BLaER1 treated with 17β-estradiol and CSF1 and Interleukin-3, amounts not matched to agents 10 nM and 100 nM (cell line): Measurements from ENCODE around the gene IFT25.
"Not testable (repeated sequence)": the region's sequence is repeated elsewhere in the genome, so short reads cannot be mapped to it uniquely, and the experiment has no call there.

Source experiments
- H3K27ac ChIP-seq, 11 experiments: shearing (Covaris generic); formaldehyde crosslinking; 2 replicates each; pipeline ENCODE4 v1.8.1; 2022
- H3K27me3 ChIP-seq, 11 experiments: shearing (Covaris generic); formaldehyde crosslinking; 2 replicates each; pipeline ENCODE4 v1.8.1; 2022
- H3K36me3 ChIP-seq, 11 experiments: shearing (Covaris generic); formaldehyde crosslinking; 2 replicates each; pipeline ENCODE4 v1.8.1; 2022
- H3K4me1 ChIP-seq, 10 experiments: shearing (Covaris generic); formaldehyde crosslinking; 2 replicates each; pipeline ENCODE4 v1.8.1; 2022
- H3K4me2 ChIP-seq, 11 experiments: shearing (Covaris generic); formaldehyde crosslinking; 2 replicates each; pipeline ENCODE4 v1.8.1; 2022
- H3K4me3 ChIP-seq, 10 experiments: shearing (Covaris generic); formaldehyde crosslinking; 2 replicates each; pipeline ENCODE4 v1.8.1; 2022
- H3K9ac ChIP-seq, 11 experiments: shearing (Covaris generic); formaldehyde crosslinking; 2 replicates each; pipeline ENCODE4 v1.8.1; 2022
- H3K9me3 ChIP-seq, 11 experiments: shearing (Covaris generic); formaldehyde crosslinking; replicated peaks in 1 of 11; 2 replicates each; pipeline ENCODE4 v1.8.1; 2022
- H4K20me1 ChIP-seq, 11 experiments: shearing (Covaris generic); formaldehyde crosslinking; 2 replicates each; pipeline ENCODE4 v1.8.1; 2022
- Cebpa-rat ChIP-seq, 11 experiments: shearing (Covaris generic); IDR thresholded peaks; 2 replicates each; pipeline ENCODE4 v1.8.1; 2022

IFT25 gene

GRCh38 chr1:53889304-53890298 lies 55.9 kb downstream of the IFT25 start, which contains the start of gene YIPF1:
TSS of gene YIPF1 (minus strand) at chr1:53889797. CDS start at chr1:53888937, 860 bp downstream.
- peak within 1 kb of the TSS; percentile 71 to 96 (median 84) for H3K4me2 ChIP-seq
- H3K27me3 ChIP-seq = no peaks in the 10 kb centered on the region
- H3K27ac ChIP-seq = peak within 1 kb of the TSS; percentile 63 to 90 (median 84); a peak in 21 of 22 replicates
- no peaks in the 10 kb centered on the region for H3K9me3 ChIP-seq
- peaks cover 0 to 2% (median 0%) of the 10 kb centered on the region in 11 experiments; a peak in 1 of 22 replicates for H4K20me1 ChIP-seq
- TF ChIP-seq Cebpa-rat (IDR thresholded peaks at IDR 0.05) = no peak
- peak within 1 kb of the TSS; percentile 79 to 94 (median 88) for H3K4me3 ChIP-seq
- H3K4me1 ChIP-seq = peaks cover 38 to 62% (median 45%) of the 10 kb centered on the region in 10 experiments
- H3K36me3 ChIP-seq = peaks cover 2 to 38% (median 8%) of the 10 kb centered on the region in 11 experiments; a peak in 12 of 22 replicates
- peak within 1 kb of the TSS; percentile 79 to 89 (median 86) for H3K9ac ChIP-seq

- Histone ChIP-seq H3K4me2 (peak overlapping the region; percentile 71 to 96 (median 84)), H3K27me3 (no peaks in the 10 kb centered on the region), H3K4me1 (peaks cover 38 to 53% (median 45%) of the 10 kb centered on the region in 10 experiments), H3K4me3 (peak overlapping the region; percentile 79 to 94 (median 88)), H3K27ac (peak overlapping the region; percentile 63 to 90 (median 84); a peak in 19 of 22 replicates), H3K9ac (peak overlapping the region; percentile 24 to 89 (median 86); a peak in 18 of 22 replicates), H3K9me3 (no peaks in the 10 kb centered on the region), H4K20me1 (peaks cover 0 to 3% (median 0%) of the 10 kb centered on the region in 11 experiments; a peak in 1 of 22 replicates), H3K36me3 (peaks cover 2 to 46% (median 10%) of the 10 kb centered on the region in 11 experiments; a peak in 12 of 22 replicates)
- TF ChIP-seq Cebpa-rat (IDR thresholded peaks at IDR 0.05) = no peak
These were observed 56.8 kb downstream of the IFT25 start for GRCh38 chr1:53888681-53889080.

- Histone ChIP-seq H3K4me1 (peaks cover 3 to 14% (median 9%) of the 10 kb centered on the region in 10 experiments), H4K20me1 (peaks cover 0 to 13% (median 0%) of the 10 kb centered on the region in 11 experiments; a peak in 5 of 22 replicates), H3K9me3 (peaks cover 0 to 10% (median 7%) of the 10 kb centered on the region in 11 experiments; a peak in 18 of 22 replicates), H3K36me3 (peaks cover 23 to 95% (median 41%) of the 10 kb centered on the region in 11 experiments)
- not testable (repeated sequence) for H3K27ac ChIP-seq, H3K4me2 ChIP-seq, H3K4me3 ChIP-seq, H3K27me3 ChIP-seq, H3K9ac ChIP-seq
These were observed 61.9 kb downstream of the IFT25 start for GRCh38 chr1:53883600-53883999.

- not testable (repeated sequence) for H3K4me3 ChIP-seq, H3K9ac ChIP-seq
- H4K20me1 ChIP-seq = peaks cover 0 to 13% (median 0%) of the 10 kb centered on the region in 11 experiments; a peak in 5 of 22 replicates
These were observed 63.6 kb downstream of the IFT25 start for GRCh38 chr1:53881853-53882252.

GRCh38 chr1:53878492-53879105 lies 66.9 kb downstream of the IFT25 start:
- Histone ChIP-seq H3K4me3 (no peak overlapping the region), H3K4me1 (no peaks in the 10 kb centered on the region), H3K27ac (no peak overlapping the region), H3K9ac (no peak overlapping the region), H4K20me1 (peaks cover 0 to 13% (median 0%) of the 10 kb centered on the region in 11 experiments; a peak in 4 of 22 replicates), H3K4me2 (no peak overlapping the region), H3K27me3 (no peaks in the 10 kb centered on the region), H3K36me3 (peaks cover 39 to 96% (median 70%) of the 10 kb centered on the region in 11 experiments), H3K9me3 (peaks cover 0 to 10% (median 7%) of the 10 kb centered on the region in 11 experiments; a peak in 18 of 22 replicates)
- TF ChIP-seq Cebpa-rat (IDR thresholded peaks at IDR 0.05) = no peak

More at GRCh38 chr1:53881853-53882252, 63.6 kb downstream of the IFT25 start:
- not testable (repeated sequence) for H3K4me2 ChIP-seq, H3K27me3 ChIP-seq, H3K4me1 ChIP-seq, H3K27ac ChIP-seq
- H3K9me3 ChIP-seq = peaks cover 0 to 10% (median 7%) of the 10 kb centered on the region in 11 experiments; a peak in 18 of 22 replicates
- peaks cover 37 to 94% (median 56%) of the 10 kb centered on the region in 11 experiments for H3K36me3 ChIP-seq

GRCh38 chr1:53875150-53875549 lies 70.3 kb downstream of the IFT25 start:
- H3K4me3 ChIP-seq, H3K27me3 ChIP-seq, H3K4me2 ChIP-seq, H3K9me3 ChIP-seq, H3K27ac ChIP-seq, H3K4me1 ChIP-seq, H3K9ac ChIP-seq: not testable (repeated sequence)
- H4K20me1 ChIP-seq = peaks cover 0 to 13% (median 0%) of the 10 kb centered on the region in 11 experiments; a peak in 4 of 22 replicates
- H3K36me3 ChIP-seq = peaks cover 50 to 99% (median 72%) of the 10 kb centered on the region in 11 experiments

- H4K20me1 ChIP-seq = no peaks in the 10 kb centered on the region
- no peaks in the 10 kb centered on the region for H3K9me3 ChIP-seq
- H3K9ac ChIP-seq = no peak overlapping the region
- peaks cover 4 to 14% (median 11%) of the 10 kb centered on the region in 10 experiments; a peak in 14 of 20 replicates for H3K4me1 ChIP-seq
- TF ChIP-seq Cebpa-rat (IDR thresholded peaks at IDR 0.05) = no peak
- H3K4me2 ChIP-seq = no peak overlapping the region
- no peak overlapping the region for H3K4me3 ChIP-seq
- no peaks in the 10 kb centered on the region for H3K27me3 ChIP-seq
- no peak overlapping the region for H3K27ac ChIP-seq
- peaks cover 40 to 93% (median 65%) of the 10 kb centered on the region in 11 experiments for H3K36me3 ChIP-seq
These were observed 73.6 kb downstream of the IFT25 start for GRCh38 chr1:53871773-53872484.
